DMS53 treated with DMSO at 0.1 percent for 48 hours (cell line): Measurements from ENCODE around the gene AK3.
"Not testable (repeated sequence)": the region's sequence is repeated elsewhere in the genome, so short reads cannot be mapped to it uniquely, and the experiment has no call there.

Experiments used
- DNase-seq: peaks from one replicate; lab custom pipeline; 2025; ENCODE audit not compliant: unreplicated experiment; lab: John Stamatoyannopoulos, UW

Gene AK3

GRCh38 chr9:4669890-4670289 is 71.1 kb downstream of the AK3 start:
- DNase-seq, result no peak

DNA sequence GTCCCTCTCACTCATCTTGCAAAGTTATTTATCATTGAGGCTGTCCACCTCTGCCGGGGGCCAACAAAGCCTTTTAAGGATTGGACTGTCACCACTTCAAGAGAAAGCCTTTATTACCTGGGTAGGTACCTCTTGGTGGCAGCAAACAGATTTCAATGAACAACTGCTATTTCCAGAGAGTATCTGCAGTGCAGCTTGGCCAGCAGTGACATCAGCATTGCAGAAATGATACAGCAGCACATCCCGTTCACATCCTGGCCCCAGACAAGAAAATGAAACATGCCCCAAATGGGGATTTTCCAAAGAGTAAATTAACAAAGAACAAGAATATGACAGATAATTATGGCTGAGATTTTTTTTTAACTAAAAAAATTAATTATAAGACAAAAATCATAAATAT is 72.4 kb downstream of the AK3 start:
- no peak for DNase-seq

DNA sequence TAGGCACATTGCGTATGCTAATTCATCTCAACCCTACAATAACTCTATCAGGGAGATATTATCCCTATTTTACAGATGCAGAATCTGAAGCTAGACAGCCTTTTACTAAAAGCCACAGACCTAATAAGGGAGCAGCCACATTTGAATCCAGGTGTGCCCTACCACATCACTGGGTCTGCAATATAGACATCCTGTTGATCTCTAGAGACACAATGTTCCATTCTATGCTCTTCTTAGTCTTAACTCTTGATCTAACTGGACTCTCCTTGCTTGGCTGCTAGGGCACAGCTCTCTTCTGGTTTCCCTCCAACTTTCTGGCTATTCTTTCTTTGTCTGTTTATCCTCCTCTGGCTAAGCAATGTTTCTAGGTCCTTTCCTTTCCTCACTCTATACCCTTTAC is 73.3 kb downstream of the AK3 start:
- DNase-seq, result no peak

- DNase-seq, result no peak
Observed at GRCh38 chr9:4666042-4666699, 74.8 kb downstream of the AK3 start, which contains the start of gene SPATA6L. Gene SPATA6L, minus strand, starts transcription at chr9:4666480. Its CDS starts 230 bp downstream, at chr9:4666250.

GRCh38 chr9:4665357-4665756 is 75.6 kb downstream of the AK3 start:
- no peak for DNase-seq

DNA sequence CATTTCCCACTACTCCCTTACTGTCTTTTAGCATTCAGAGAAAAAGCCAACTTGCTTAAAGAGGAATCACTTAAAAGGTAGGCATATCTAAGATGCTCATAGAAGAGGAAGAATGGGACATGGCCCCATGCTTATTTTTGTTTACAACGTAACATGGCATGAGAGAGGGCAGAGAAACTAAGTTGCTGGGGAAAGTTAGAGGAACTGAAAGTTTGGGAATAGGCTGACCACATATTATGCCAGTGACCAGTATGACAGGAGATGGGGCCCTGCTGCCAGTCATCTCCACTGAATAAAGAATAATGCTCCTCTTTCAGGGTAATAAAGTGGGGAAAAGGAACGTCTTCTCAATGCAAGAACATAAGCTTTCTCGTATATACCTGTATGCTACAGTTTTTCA is 77.0 kb downstream of the AK3 start:
- no peak for DNase-seq

DNA sequence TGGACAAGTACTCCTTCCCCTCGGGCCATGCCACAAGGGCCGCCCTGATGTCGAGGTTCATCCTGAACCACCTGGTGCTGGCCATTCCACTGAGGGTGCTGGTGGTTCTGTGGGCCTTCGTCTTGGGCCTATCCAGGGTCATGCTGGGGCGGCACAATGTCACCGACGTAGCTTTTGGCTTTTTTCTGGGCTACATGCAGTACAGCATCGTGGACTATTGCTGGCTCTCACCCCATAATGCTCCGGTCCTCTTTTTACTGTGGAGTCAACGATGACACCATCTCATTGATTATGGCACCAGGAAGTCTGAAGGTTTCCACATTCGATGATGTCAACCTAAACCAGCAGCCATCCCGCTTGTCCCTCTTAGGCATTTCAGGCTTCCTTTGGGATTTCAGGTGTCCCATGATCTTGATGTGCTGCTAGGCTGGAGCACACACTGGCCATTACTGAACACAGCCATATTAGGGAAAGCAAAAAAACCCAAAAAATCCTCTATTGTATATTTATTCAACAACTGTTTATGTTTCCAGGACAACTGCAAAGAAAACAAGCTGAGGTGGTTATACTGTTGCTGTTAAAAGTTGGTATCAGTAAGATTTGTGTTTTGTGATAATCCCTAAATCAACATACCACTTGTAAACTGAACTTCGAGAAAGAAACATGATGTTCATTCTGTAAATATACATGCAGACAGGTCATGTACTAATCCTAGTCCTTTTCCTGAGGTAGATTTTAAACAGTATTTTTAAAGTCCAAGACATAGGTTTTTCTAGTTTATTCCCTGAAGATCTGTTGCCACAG is 77.8 kb downstream of the AK3 start:
- DNase-seq, result no peak

DNA sequence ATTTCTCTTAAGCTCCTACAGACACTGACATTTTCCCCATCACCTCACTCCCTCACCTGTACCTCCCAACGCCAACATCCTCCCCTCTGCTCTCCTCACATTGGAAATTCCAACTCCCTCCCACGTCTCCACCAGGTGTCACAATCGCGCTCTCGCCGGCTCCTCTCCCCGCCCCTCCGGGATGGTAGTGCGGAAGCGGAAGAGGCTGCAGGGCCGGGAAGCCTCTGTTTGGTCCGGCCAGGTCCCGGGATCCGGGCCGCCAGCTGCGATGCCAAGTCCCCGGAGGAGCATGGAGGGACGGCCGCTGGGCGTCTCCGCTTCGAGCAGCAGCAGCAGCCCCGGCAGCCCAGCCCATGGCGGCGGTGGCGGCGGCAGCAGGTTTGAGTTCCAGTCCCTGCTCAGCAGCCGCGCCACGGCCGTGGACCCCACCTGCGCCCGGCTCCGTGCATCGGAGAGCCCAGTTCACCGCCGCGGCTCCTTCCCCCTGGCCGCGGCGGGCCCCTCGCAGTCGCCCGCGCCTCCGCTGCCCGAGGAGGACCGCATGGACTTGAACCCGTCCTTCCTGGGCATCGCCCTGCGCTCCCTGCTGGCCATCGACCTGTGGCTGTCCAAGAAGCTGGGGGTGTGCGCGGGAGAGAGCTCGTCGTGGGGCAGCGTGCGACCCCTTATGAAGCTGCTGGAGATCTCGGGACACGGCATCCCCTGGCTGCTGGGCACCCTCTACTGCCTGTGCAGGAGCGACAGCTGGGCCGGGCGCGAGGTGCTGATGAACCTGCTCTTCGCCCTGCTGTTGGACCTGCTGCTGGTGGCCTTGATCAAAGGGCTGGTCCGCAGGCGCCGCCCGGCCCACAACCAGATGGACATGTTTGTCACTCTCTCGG is 78.7 kb downstream of the AK3 start, which contains the start of gene PLPP6:
TSS of gene PLPP6 (plus strand) at position 187 of the 881 bp plus-strand sequence. CDS start at position 269, 82 bp downstream.
- DNase-seq, result peak; percentile 30

DNA sequence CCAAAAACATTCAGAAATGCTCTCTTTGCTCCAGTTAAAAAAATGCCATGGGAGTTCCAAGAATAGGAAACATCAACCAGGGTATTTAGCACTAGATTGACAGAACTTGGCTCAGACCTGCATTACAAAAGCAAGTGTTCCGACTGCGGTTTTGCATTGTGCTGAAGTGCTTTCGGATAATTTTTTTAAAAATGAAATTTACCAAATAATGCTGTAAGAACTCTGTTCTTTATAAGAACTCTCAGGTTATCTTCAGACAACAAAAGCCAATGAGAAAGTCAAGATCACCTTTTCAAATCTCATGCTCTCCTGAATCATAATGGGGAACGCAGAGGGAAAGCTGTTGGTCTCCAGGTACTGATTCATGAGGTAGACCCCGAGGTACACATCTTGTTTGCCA is 79.4 kb downstream of the AK3 start:
- no peak for DNase-seq

DNA sequence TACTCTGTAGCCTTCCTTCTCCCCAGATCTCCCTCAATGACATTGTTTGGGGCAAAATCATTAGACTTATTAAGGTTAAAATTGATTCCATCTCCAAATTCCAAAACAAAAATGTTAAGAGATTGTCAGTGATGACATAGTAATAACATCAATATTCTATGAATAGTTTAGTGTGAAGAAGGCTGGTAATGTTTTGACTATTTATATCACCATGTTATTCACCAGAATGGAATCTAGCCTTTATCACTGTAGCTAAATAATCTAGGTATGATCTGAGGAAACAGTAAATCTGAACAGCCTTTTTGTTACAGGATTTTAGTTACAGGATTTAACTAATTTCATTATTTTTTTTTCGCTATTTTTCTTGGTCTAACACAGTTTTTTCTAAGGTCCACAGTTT is 79.8 kb downstream of the AK3 start:
- DNase-seq, result no peak

DNA sequence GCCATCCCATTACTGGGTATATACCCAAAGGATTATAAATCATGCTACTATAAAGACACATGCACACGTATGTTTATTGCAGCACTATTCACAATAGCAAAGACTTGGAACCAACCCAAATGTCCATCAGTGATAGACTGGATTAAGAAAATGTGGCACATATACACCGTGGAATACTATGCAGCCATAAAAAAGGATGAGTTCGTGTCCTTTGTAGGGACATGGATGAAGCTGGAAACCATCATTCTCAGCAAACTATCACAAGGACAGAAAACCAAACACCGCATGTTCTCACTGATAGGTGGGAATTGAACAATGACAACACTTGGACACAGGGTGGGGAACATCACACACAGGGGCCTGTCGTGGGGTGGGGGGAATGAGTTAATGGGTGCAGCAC is 80.3 kb downstream of the AK3 start:
- not testable (repeated sequence) for DNase-seq
